ENCODE measurements around the gene C16orf95. TPM values are rescaled to one million over a fixed set of nuclear protein-coding genes. Genes with fewer than 3 reads are reported as not detected.
A peak's percentile ranks its signal among the peaks of the same experiment; 100 is the strongest.

Gene C16orf95
- total RNA-seq, 1 donor from 2014 or later, result 4.7 TPM

- Mint-ChIP-seq H3K9me3 (ENCODE audit: low read depth) (no peaks in the 10 kb centered on the region), H3K27me3 (peaks cover 12% of the 10 kb centered on the region), H3K4me1 (ENCODE audit: low read depth) (peaks cover 22% of the 10 kb centered on the region), H3K36me3 (ENCODE audit: insufficient read depth) (no peaks in the 10 kb centered on the region), H3K27ac (no peak overlapping the region), H3K4me3 (ENCODE audit: low read depth) (no peak overlapping the region)
- no peak for DNase-seq (ENCODE audit: low spot score, unreplicated experiment)
- no peak for TF ChIP-seq CTCF (IDR thresholded peaks at IDR 0.05; ENCODE audit: unreplicated experiment)
Observed at GRCh38 chr16:87267566-87267965, 49.6 kb downstream of the C16orf95 start.

DNA sequence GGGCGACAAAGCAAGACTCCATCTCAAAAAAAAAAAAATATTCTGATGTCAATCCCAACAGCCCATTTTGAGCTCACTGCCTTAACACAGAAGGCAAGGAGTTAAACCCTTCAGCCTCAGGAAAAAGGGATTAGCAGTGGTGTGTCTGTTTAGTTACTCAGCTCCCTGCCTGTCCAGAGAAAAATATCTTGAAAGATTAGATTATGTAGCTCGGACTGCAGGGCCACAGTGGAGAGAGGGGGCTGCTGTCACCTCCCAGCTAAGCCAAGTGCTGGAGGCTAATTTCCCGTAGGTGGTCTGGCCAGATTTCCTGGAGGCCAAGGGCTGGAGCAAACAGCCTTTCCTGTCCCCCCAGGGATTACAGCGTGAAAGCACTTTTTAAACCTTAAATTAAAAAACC, 50.3 kb downstream of the C16orf95 start:
- H3K9me3 Mint-ChIP-seq (ENCODE audit: low read depth), result no peaks in the 10 kb centered on the region
- no peak for DNase-seq (ENCODE audit: low spot score, unreplicated experiment)
- no peak overlapping the region for H3K27ac Mint-ChIP-seq
- no peak for TF ChIP-seq CTCF (IDR thresholded peaks at IDR 0.05; ENCODE audit: unreplicated experiment)
- no peak overlapping the region for H3K4me3 Mint-ChIP-seq (ENCODE audit: low read depth)
- H3K36me3 Mint-ChIP-seq (ENCODE audit: insufficient read depth), result no peaks in the 10 kb centered on the region
- H3K27me3 Mint-ChIP-seq, result peaks cover 12% of the 10 kb centered on the region
- peaks cover 22% of the 10 kb centered on the region for H3K4me1 Mint-ChIP-seq (ENCODE audit: low read depth)

GRCh38 chr16:87265261-87265660, 51.9 kb downstream of the C16orf95 start:
- H3K4me1 Mint-ChIP-seq (ENCODE audit: low read depth), result peaks cover 22% of the 10 kb centered on the region
- no peak overlapping the region for H3K27ac Mint-ChIP-seq
- H3K4me3 Mint-ChIP-seq (ENCODE audit: low read depth), result no peak overlapping the region
- peaks cover 12% of the 10 kb centered on the region for H3K27me3 Mint-ChIP-seq
- no peak for TF ChIP-seq CTCF (IDR thresholded peaks at IDR 0.05; ENCODE audit: unreplicated experiment)
- no peaks in the 10 kb centered on the region for H3K36me3 Mint-ChIP-seq (ENCODE audit: insufficient read depth)
- no peak for DNase-seq (ENCODE audit: low spot score, unreplicated experiment)
- H3K9me3 Mint-ChIP-seq (ENCODE audit: low read depth), result no peaks in the 10 kb centered on the region

GRCh38 chr16:87264634-87265033, 52.6 kb downstream of the C16orf95 start:
- DNase-seq (ENCODE audit: low spot score, unreplicated experiment), result no peak
- H3K27ac Mint-ChIP-seq, result peak overlapping the region; percentile 2
- H3K27me3 Mint-ChIP-seq, result peaks cover 12% of the 10 kb centered on the region
- no peaks in the 10 kb centered on the region for H3K9me3 Mint-ChIP-seq (ENCODE audit: low read depth)
- no peaks in the 10 kb centered on the region for H3K36me3 Mint-ChIP-seq (ENCODE audit: insufficient read depth)
- H3K4me3 Mint-ChIP-seq (ENCODE audit: low read depth), result no peak overlapping the region
- H3K4me1 Mint-ChIP-seq (ENCODE audit: low read depth), result peaks cover 21% of the 10 kb centered on the region
- TF ChIP-seq CTCF (IDR thresholded peaks at IDR 0.05; ENCODE audit: unreplicated experiment), result no peak

GRCh38 chr16:87263418-87264052, 53.7 kb downstream of the C16orf95 start:
- peaks cover 19% of the 10 kb centered on the region for H3K4me1 Mint-ChIP-seq (ENCODE audit: low read depth)
- DNase-seq (ENCODE audit: low spot score, unreplicated experiment), result no peak
- no peaks in the 10 kb centered on the region for H3K36me3 Mint-ChIP-seq (ENCODE audit: insufficient read depth)
- H3K27ac Mint-ChIP-seq, result no peak overlapping the region
- no peak overlapping the region for H3K4me3 Mint-ChIP-seq (ENCODE audit: low read depth)
- no peaks in the 10 kb centered on the region for H3K9me3 Mint-ChIP-seq (ENCODE audit: low read depth)
- TF ChIP-seq CTCF (IDR thresholded peaks at IDR 0.05; ENCODE audit: unreplicated experiment), result no peak
- H3K27me3 Mint-ChIP-seq, result peaks cover 10% of the 10 kb centered on the region
